Measurements from ENCODE around the gene CALML5.

GRCh38 chr10:5532307-5532605 is 32.9 kb upstream of the CALML5 start:
- TF ChIP-seq GATA2 (CRISPR knock-in tag; IDR thresholded peaks at IDR 0.05) = no peak
- no peak for TF ChIP-seq MEF2A (IDR thresholded peaks at IDR 0.05; ENCODE audit: borderline replicate concordance, low read depth)
- no peak for TF ChIP-seq POLR2AphosphoS5 (IDR thresholded peaks at IDR 0.05; ENCODE audit: low read depth, low read length)
- TF ChIP-seq, protein P1, sequence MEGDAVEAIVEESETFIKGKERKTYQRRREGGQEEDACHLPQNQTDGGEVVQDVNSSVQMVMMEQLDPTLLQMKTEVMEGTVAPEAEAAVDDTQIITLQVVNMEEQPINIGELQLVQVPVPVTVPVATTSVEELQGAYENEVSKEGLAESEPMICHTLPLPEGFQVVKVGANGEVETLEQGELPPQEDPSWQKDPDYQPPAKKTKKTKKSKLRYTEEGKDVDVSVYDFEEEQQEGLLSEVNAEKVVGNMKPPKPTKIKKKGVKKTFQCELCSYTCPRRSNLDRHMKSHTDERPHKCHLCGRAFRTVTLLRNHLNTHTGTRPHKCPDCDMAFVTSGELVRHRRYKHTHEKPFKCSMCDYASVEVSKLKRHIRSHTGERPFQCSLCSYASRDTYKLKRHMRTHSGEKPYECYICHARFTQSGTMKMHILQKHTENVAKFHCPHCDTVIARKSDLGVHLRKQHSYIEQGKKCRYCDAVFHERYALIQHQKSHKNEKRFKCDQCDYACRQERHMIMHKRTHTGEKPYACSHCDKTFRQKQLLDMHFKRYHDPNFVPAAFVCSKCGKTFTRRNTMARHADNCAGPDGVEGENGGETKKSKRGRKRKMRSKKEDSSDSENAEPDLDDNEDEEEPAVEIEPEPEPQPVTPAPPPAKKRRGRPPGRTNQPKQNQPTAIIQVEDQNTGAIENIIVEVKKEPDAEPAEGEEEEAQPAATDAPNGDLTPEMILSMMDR (IDR thresholded peaks at IDR 0.05) = no peak

Data from SK-N-SH (cell line).